Colon (tissue), 2 donors: ENCODE results near the gene NHSL1.

ENCODE experiments used
- FAIRE-seq: peaks from 2 replicates; lab custom pipeline; 2012; peaks lifted over from hg19 to GRCh38; lab: Jason Lieb, UNC
- donor health status: control.
- donor health status: control.

Gene NHSL1

GRCh38 chr6:138424004-138424904 is 75.0 kb downstream of the NHSL1 start:
- no peak for FAIRE-seq

GRCh38 chr6:138422861-138423260 is 76.4 kb downstream of the NHSL1 start:
- no peak for FAIRE-seq

DNA sequence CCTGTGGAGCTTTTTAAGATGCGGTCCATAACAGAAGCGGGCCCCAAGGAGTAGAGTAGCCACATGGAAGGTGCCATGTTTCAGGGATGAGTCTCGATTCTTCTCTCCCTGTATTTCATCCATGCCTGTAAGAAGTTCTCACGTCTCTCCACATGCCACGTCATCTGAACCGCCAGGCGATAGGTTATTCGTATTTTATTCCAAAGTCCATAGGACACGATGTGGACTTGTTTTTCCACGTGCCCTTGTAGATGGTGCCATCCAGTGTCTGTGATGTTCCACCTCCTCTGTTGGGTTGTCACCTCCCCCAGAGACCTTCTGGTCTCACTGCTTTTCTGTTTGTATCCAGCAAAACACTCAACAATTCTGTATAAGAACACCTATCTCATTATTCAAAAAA is 77.7 kb downstream of the NHSL1 start:
- FAIRE-seq: no peak

GRCh38 chr6:138421089-138421488 is 78.2 kb downstream of the NHSL1 start:
- no peak for FAIRE-seq

DNA sequence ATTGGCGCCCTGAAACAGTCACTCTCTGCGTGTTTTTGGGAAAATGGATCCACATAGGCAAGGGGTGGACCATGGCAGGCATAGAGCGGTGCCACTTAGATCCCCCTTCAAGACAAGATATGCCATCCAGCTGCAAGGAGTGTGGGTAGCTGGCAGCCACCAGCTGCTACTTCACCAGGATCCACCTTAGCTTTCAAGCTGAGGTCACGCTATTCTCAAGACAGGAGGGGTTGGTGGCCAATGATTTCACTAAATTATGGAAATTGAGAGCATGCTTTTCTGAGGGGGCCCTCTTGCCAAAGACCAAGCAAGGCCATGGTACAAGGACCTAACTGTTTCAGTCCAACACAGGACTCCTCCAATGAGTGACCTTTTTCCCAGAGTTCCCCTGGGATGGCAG is 78.9 kb downstream of the NHSL1 start:
- FAIRE-seq: no peak

- no peak for FAIRE-seq
Measured at GRCh38 chr6:138419766-138420165, 79.5 kb downstream of the NHSL1 start.

DNA sequence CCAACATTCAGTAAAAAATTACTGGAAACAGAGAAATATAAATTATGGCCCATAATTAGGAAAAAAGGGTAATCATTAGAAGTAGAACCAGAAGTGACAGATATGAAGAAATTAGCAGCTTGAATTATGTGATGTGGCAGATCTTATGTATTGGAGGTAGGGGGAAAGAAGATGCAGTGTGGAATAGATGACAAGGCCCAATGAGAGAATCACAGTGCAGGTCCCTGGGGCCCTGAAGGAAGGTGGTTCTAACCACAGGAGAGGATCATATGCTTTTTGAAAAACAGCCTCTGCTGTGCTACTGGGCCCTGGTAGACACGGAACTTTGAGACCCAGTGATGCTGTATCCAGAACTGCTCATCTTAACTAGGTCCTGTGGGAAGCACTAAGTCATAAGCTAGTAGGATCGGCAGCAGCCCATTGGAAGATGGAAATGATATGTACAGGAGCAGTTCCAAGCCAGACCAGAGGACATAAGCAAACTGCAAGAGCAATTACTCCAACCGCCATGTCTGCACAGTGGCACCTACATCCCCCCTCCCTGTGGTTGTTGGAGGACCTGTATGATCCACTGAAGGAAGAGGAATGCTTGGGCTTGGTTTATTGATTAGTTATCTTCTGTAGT is 81.1 kb downstream of the NHSL1 start:
- FAIRE-seq: no peak

GRCh38 chr6:138417493-138418117 is 81.7 kb downstream of the NHSL1 start:
- no peak for FAIRE-seq

DNA sequence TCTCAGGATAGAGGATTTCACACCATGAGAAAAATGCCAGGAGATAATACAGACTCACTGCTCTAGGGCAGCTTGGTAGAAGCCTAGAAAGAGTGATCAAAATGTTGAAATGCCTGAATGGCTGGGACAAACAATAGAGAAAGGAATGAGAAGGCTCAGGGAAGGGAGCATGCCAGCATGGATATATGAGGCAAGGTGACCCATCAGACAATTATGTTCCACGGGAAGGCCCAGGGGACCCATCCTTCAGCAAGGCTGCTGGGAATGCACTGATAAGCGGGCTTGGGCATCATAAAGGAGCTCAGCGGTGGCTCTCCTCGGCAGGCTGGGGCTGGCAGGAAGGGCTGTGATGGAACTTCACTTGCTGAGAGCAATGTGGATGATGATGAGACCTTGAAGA is 83.1 kb downstream of the NHSL1 start:
- FAIRE-seq: no peak

- no peak for FAIRE-seq
Measured at GRCh38 chr6:138415125-138415524, 84.2 kb downstream of the NHSL1 start.

- no peak for FAIRE-seq
Measured at GRCh38 chr6:138410972-138411880, 88.1 kb downstream of the NHSL1 start.

DNA sequence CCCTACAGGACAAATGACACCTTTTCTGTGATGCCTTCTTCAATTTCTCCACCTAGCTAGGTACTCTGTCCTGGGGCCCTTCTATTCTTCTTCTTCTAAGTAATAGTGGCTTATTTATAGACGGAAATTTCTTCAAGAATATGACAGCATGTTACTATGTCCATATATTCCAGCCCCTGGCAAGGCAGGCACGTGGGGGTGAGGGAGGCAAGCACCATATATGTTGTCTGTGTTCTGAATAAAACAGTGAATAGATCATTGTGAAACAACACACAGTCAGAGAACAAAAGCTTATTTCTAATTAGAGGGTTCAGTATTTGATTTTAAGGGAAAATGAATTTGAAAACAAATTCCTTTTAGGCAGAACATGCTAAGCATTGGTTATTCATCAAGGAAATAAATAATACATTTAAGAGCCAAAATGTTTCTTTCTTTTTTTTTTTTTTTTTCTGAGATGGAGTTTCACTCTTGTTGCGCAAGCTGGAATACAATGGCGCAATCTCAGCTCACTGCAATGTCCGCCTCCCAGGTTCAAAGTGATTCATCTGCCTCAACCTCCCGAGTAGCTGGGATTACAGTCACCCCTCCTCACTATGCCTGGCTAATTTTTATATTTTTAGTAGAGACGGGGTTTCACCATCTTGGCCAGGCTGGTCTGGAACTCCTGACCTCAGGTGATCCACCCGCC is 89.1 kb downstream of the NHSL1 start:
- FAIRE-seq: no peak

DNA sequence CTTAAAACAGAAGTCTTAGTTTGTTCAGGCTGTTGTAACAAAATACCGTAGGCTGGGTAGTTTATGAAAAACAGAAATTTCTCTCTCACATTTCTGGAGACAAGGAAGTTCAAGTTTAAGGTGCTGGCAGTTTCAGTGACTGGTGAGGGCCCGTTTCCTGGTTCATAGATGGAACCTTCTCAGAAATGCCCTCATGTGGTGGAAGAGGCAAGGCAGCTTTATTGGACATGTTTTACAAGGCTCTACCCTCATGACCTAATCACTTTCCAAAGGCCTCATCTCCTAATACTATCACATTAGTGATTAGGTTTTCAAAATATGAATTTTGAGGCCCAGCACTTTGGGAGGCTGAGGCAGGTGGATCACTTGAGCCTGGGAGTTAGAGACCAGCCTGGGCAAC is 92.9 kb downstream of the NHSL1 start:
- FAIRE-seq: no peak

GRCh38 chr6:138405816-138406413 is 93.4 kb downstream of the NHSL1 start:
- FAIRE-seq: no peak

GRCh38 chr6:138404666-138405337 is 94.5 kb downstream of the NHSL1 start:
- no peak for FAIRE-seq

- FAIRE-seq: no peak
Measured at GRCh38 chr6:138403801-138404665, 95.3 kb downstream of the NHSL1 start, which contains the start of gene HEBP2. HEBP2 (plus strand) TSS chr6:138404223; CDS start chr6:138404496, 273 bp downstream.

DNA sequence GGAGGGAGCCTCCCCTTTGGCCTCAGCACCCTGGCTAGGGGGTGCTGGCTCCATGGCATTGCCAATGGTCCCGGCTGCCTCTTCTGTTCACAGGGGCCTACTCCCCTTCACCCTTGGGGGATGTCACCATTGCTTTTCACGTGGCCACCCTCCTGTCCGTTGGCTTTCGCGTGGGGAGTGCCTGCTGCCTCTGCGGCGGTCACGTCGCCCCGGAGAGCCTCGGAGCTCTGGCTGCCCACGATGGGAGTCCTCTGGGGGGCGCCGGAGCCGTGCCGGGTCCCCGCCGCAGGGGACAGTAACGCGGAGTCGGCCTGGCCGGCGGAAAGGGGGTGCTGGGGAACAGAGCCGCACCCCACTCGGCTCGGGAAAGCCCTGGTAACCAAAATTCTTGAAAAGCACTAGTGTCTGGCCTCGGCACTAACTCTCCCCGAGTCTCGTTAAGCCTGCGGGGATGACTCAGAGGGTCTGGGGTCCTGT is 95.9 kb downstream of the NHSL1 start:
- no peak for FAIRE-seq

DNA sequence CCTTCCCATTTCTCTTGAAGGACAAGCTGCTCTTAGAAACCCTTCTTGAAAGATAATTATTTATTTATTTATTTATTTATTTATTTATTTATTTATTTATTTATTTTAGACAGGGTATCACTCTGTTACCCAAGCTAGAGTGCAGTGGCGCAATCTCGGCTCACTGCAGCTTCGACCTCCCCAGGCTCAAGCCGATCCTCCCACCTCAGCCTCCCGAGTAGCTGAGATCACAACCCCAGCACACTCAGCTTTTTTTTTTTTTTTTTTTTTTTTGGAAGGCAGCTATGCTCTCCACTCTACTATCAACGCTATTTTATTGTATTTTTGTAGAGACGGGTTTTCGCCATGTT is 96.5 kb downstream of the NHSL1 start:
- no peak for FAIRE-seq
